HG02870 (cell line): ENCODE measurements around the gene DUSP22.

Experiments used
- ATAC-seq: cut with Tn5 transposase; IDR thresholded peaks from one replicate; pipeline ENCODE4 v1.9.1; 2021; ENCODE audit warnings: mild to moderate bottlenecking, moderate library complexity; ENCODE audit not compliant: unreplicated experiment

DUSP22 gene

GRCh38 chr6:296151-297122, 4.2 kb downstream of the DUSP22 start:
- ATAC-seq: peak; percentile 32

- no peak for ATAC-seq
These were observed 5.4 kb downstream of the DUSP22 start for GRCh38 chr6:297571-298232.

GRCh38 chr6:298233-299103, 6.2 kb downstream of the DUSP22 start:
- no peak for ATAC-seq

GRCh38 chr6:299104-299980, 7.1 kb downstream of the DUSP22 start:
- ATAC-seq: no peak

- ATAC-seq: no peak
These were observed 7.7 kb downstream of the DUSP22 start for GRCh38 chr6:300026-300425.

DNA sequence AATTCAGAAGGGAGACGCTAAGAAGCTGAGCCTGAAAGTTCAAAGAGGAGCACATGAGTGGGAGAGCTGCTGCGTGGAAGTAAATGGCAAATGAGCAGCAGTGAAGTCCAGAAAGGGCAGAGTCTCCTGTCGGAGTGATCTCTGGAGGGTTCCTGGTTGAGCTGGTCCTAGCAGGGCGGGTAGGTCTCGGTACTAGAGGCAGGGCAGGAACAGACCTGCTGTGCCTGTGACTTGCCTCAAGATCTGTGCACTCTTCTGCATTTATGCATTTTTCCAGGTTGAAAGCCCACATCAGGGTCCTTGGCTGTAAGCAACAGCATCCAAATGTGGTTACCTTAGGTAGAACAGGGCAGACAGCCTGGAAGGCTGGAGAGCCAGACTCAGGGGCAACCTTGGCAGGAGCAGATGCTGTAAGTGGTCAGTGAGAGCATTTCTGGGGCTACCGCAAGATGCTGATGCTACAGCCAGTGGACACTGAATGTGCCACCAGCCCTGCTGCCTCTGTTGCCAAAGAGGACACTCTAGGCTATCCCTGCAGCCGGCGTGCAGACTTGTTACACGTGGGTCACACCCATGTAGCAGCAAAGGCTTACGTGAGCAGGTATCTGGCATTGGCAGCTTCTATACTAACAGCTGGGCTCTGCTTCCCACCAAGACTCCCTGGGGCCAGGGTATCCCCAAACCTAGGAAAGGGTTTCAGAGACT, 8.4 kb downstream of the DUSP22 start:
- no peak for ATAC-seq

DNA sequence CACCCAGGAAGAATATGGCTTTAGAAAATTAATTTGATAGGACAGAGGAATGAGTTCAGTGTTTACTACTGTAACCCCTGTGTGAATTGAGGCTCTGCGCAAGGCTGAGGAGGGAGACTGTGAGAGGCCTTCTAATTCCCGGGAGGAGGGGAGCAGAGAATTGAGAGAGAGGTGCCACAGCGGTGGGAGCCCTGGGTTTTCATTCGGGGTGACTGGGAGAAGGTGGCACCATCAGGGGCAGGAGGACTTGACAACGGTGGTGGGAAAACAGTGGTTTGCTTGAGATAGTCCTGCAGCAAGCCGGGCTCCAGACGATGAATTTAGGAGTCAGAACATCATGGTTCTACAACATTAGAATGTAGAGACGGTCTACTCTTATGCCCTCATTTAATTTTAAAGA, 9.2 kb downstream of the DUSP22 start:
- ATAC-seq: no peak

- no peak for ATAC-seq
These were observed 9.8 kb downstream of the DUSP22 start for GRCh38 chr6:301929-302705.

DNA sequence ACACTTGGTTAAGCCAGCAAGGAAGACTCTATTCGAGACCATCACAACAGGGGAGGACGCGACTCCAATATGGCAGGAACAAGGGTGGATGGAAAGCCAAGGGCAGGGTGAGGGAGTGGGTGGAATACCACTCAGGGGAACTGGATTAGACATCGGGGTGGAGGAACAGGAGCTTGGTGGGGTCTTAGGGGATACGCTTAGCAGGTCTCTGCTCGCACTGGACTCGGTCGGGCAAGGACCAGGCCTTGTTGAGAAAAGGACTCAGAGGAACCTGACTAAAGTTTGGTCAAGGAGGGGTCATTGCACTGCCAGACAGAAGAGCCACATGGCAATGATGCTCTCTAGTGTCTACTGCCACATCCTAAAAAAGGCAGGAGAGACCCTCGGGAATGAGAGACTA, 10.5 kb downstream of the DUSP22 start:
- no peak for ATAC-seq

GRCh38 chr6:303263-303662, 11.0 kb downstream of the DUSP22 start:
- ATAC-seq: no peak

- no peak for ATAC-seq
These were observed 11.8 kb downstream of the DUSP22 start for GRCh38 chr6:303948-304558.

GRCh38 chr6:304833-305370, 12.6 kb downstream of the DUSP22 start:
- ATAC-seq: no peak

DNA sequence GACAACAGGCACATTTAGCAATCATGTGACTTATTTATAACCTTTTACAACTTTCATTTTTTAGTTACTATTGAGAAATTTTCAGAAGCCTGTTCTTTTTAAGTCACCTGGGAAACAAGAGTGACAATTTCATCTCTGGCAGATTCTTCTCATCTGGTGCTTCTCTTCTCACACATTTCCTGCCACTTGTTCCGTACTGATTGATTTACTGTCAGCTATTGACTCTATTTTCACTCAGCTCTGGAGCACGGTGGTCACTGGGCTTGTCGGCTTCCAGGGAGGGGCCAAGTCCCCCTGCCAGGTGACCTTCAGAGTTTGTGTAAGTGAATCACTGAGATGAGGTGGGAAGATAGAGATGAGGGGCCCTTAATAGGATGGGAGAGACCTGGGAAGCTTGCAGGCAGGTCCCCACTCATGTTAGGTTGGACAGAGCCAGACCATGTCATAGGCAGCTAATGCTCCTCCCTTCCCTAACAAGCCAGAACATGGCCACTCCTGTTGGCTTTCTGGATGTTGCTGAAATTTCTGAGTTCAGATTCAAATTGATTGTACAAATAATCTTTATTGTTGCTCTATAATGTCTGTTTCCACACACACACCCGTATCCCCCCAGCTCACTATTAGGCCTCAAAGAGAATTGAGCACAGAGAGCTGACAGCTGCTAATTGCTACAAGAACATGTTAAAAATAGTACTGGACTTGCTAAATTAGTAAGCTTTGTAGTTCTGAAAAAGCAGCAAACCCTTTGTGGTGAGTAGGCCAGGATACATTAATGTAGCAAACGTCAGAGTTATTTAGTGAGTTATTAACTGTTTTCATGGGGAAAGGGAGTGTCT, 13.3 kb downstream of the DUSP22 start:
- peak; percentile 82 for ATAC-seq

- no peak for ATAC-seq
These were observed 14.4 kb downstream of the DUSP22 start for GRCh38 chr6:306641-307061.

- no peak for ATAC-seq
These were observed 15.0 kb downstream of the DUSP22 start for GRCh38 chr6:307065-307814.

GRCh38 chr6:307874-308273, 15.6 kb downstream of the DUSP22 start:
- ATAC-seq: no peak

GRCh38 chr6:308307-308706, 16.0 kb downstream of the DUSP22 start:
- ATAC-seq: no peak
